ENCODE data around the gene CISTR. TPM values are rescaled to one million over a fixed set of nuclear protein-coding genes. Genes with fewer than 3 reads are reported as not detected.

CISTR gene
- polyA plus RNA-seq, 2 donors, result not detected

DNA sequence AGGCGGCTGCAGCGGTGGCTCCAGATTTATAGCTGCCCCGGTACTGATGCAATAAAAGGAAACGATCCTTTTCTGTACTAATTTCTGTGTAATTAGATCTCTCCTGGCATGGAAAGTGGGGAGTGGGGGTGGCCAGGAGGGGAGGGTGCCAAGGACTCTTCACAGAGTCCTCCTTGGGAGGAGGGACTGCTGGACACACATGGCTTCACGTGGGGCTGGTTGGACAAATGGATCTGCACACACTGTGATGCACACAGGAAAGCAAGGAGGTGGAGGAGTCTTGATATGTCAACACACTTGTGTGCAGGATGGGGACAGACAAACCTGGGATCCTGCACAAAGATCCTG is 52.1 kb downstream of the CISTR start:
- H3K27ac ChIP-seq (ENCODE audit: low read depth in 2 of 2, low read length in 1 of 2), result no peak overlapping the region
- no peaks in the 10 kb centered on the region for H3K36me3 ChIP-seq (ENCODE audit: control insufficient read depth in 2 of 2, insufficient read depth in 2 of 2, low read length in 1 of 2)
- no peak overlapping the region for H3K4me3 ChIP-seq (ENCODE audit: low read depth in 1 of 2, low read length in 2 of 2)
- no peaks in the 10 kb centered on the region for H3K9me3 ChIP-seq (ENCODE audit: control insufficient read depth in 2 of 2, insufficient read depth in 1 of 2, low read depth in 1 of 2, low read length in 1 of 2)
- H3K4me1 ChIP-seq (ENCODE audit: control insufficient read depth in 2 of 2, insufficient read depth in 2 of 2, low read length in 1 of 2), result peaks cover 4 to 5% of the 10 kb centered on the region in 2 donors
- 54 to 62% methylated on average over 5 of the region's 5 CpGs for WGBS, 2 donors
- H3K27me3 ChIP-seq (ENCODE audit: control insufficient read depth in 1 of 2, insufficient read depth in 2 of 2, low read length in 2 of 2), result peaks cover 0 to 3% of the 10 kb centered on the region in 2 donors

DNA sequence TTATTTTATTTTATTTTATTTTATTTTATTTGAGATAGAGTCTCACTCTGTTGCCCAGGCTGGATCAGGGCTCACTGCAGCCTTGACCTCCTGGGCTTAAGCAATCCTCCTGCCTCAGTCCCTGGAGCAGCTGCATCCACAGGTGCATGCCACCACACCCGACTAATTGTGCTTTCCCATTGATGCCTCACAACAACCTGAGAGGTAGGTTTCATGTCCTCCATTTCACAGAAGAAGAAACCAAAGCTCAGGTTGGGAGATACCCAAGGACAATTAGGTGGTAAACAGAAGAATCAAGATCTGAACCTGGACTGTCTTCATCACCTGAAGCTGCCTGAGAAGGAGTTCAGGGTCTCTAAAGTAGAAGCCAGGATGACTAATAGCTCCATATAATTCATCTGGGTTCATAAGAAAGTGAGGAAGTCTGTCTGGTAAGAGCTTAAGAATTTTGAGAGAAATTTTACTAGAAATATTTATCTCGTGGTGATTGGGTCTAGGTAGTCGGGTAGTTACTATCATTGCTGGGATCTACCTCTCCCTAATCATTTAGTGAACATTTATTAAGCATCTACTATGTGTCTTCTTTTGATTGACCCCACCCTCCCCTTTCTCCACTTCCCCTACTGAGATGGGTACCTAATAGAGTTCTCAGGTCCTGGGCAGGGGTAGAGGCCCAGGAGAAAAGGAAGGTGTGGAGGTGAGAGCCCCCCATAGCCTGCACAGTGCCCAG is 52.7 kb downstream of the CISTR start:
- Histone ChIP-seq H3K27ac (ENCODE audit: low read depth in 2 of 2, low read length in 1 of 2) (no peak overlapping the region), H3K27me3 (ENCODE audit: control insufficient read depth in 1 of 2, insufficient read depth in 2 of 2, low read length in 2 of 2) (peaks cover 0 to 3% of the 10 kb centered on the region in 2 donors), H3K36me3 (ENCODE audit: control insufficient read depth in 2 of 2, insufficient read depth in 2 of 2, low read length in 1 of 2) (no peaks in the 10 kb centered on the region), H3K9me3 (ENCODE audit: control insufficient read depth in 2 of 2, insufficient read depth in 1 of 2, low read depth in 1 of 2, low read length in 1 of 2) (no peaks in the 10 kb centered on the region), H3K4me1 (ENCODE audit: control insufficient read depth in 2 of 2, insufficient read depth in 2 of 2, low read length in 1 of 2) (peaks cover 4 to 5% of the 10 kb centered on the region in 2 donors), H3K4me3 (ENCODE audit: low read depth in 1 of 2, low read length in 2 of 2) (no peak overlapping the region)
- 52 to 58% methylated on average over 3 of the region's 3 CpGs for WGBS, 2 donors

DNA sequence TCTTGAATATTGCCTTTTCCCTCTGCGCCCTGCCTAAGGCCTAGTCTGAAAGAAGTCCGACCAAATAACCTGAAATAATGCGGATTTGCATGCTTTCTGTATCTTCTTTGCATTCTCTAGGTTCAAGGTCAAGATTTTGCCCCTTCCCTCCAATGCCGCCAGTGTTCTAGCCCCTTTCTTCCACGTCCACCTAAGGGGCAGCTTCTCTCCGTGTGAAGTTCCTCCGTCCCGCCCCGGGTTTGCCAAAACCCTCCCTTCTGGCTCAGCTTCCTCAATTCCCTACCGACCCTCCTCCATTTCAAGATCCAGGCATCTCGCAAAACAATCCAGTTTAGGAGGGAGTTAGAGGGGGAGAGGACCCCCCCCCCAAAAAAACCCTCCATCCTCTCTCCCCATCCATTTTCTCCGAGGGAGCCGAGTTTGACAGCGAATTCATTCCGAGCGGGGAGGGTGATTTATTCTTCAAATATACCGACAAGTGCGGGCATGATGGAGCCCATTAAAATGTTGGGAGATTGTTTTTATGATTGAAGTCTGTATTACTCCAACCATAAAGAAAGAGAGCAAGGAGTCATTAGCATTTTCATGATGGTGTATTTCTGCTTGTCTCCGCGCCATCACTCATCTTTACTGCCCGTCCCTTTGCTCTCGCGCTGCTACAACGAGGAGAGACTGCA is 55.0 kb downstream of the CISTR start:
- peaks cover 0 to 3% of the 10 kb centered on the region in 2 donors for H3K27me3 ChIP-seq (ENCODE audit: control insufficient read depth in 1 of 2, insufficient read depth in 2 of 2, low read length in 2 of 2)
- WGBS, 2 donors, result 17 to 24% methylated on average over 24 of the region's 24 CpGs
- H3K4me1 ChIP-seq (ENCODE audit: control insufficient read depth in 2 of 2, insufficient read depth in 2 of 2, low read length in 1 of 2), result peaks cover 4 to 5% of the 10 kb centered on the region in 2 donors
- H3K27ac ChIP-seq (ENCODE audit: low read depth in 2 of 2, low read length in 1 of 2), result no peak overlapping the region
- peak overlapping the region; percentile 22 to 38 for H3K4me3 ChIP-seq (ENCODE audit: low read depth in 1 of 2, low read length in 2 of 2)
- H3K36me3 ChIP-seq (ENCODE audit: control insufficient read depth in 2 of 2, insufficient read depth in 2 of 2, low read length in 1 of 2), result no peaks in the 10 kb centered on the region
- H3K9me3 ChIP-seq (ENCODE audit: control insufficient read depth in 2 of 2, insufficient read depth in 1 of 2, low read depth in 1 of 2, low read length in 1 of 2), result no peaks in the 10 kb centered on the region

Other genes with a start within 250 kb of the CISTR start
- gene NPFF, start 244.5 kb downstream of the CISTR start, polyA plus RNA-seq, result under 1 TPM in 1 of 2 donors, not detected in 1; 0.12 TPM
- 10 to 100 TPM; 15.9 to 23.5 TPM for gene ATF7, start 125.6 kb downstream of the CISTR start, polyA plus RNA-seq
- 100 to 1,000 TPM; 334 to 466 TPM for gene ATP5MC2, start 75.9 kb downstream of the CISTR start, polyA plus RNA-seq
- gene CALCOCO1, start 24.5 kb downstream of the CISTR start, polyA plus RNA-seq, result 10 to 100 TPM; 49.7 to 72.7 TPM
- gene HOXC13, start 186.9 kb upstream of the CISTR start, polyA plus RNA-seq, result under 1 TPM; 0.02 to 0.04 TPM
- gene HOXC12, start 202.9 kb upstream of the CISTR start, polyA plus RNA-seq, result not detected
- gene HOXC11, start 221.1 kb upstream of the CISTR start, polyA plus RNA-seq, result not detected
- gene HOTAIR, start 223.0 kb upstream of the CISTR start, polyA plus RNA-seq, result not detected
- under 1 TPM; 0.02 to 0.04 TPM for gene HOXC10, start 233.2 kb upstream of the CISTR start, polyA plus RNA-seq
- gene HOXC9, start 248.2 kb upstream of the CISTR start, polyA plus RNA-seq, result under 1 TPM; 0.20 to 0.51 TPM